Left kidney (tissue), 2 donors: ENCODE measurements around the gene DXO. TPM values are rescaled to one million over a fixed set of nuclear protein-coding genes. Genes with fewer than 3 reads are reported as not detected.
"Not testable (repeated sequence)": the region's sequence is repeated elsewhere in the genome, so short reads cannot be mapped to it uniquely, and the experiment has no call there.

Experiments used
- DNase-seq: peaks from one replicate; pipeline ENCODE4 v3.0.0-alpha.2; 2013
- polyA plus RNA-seq: library from polyadenylated mRNA; unstranded; fragments of 120-200 nt; gene quantifications from one replicate; pipeline ENCODE4 v1.2.1, GENCODE V29; 2013; ENCODE audit not compliant: insufficient read length

The DXO gene
- polyA plus RNA-seq, 1 donor = 29.4 TPM

GRCh38 chr6:31980998-31981397 lies 9.1 kb upstream of the DXO start:
- DNase-seq = not testable (repeated sequence)

- DNase-seq = not testable (repeated sequence)
These were observed 8.4 kb upstream of the DXO start for GRCh38 chr6:31980195-31980876.

GRCh38 chr6:31979238-31979898 lies 7.4 kb upstream of the DXO start:
- DNase-seq = no peak

GRCh38 chr6:31978831-31979230 lies 6.9 kb upstream of the DXO start:
- no peak for DNase-seq

GRCh38 chr6:31977816-31978431 lies 6.0 kb upstream of the DXO start:
- DNase-seq = no peak

- DNase-seq = not testable (repeated sequence)
These were observed 4.1 kb upstream of the DXO start for GRCh38 chr6:31976065-31976464.

- DNase-seq = no peak
These were observed 892 bp upstream of the DXO start for GRCh38 chr6:31972709-31973350.

- DNase-seq = no peak
These were observed 502 bp downstream of the DXO start for GRCh38 chr6:31971279-31971992.

GRCh38 chr6:31970604-31971271 lies 1.2 kb downstream of the DXO start:
- DNase-seq = no peak

GRCh38 chr6:31969712-31970603 lies 2.0 kb downstream of the DXO start:
- no peak for DNase-seq

GRCh38 chr6:31968791-31969711 lies 2.9 kb downstream of the DXO start:
- no peak for DNase-seq

GRCh38 chr6:31968326-31968725 lies 3.6 kb downstream of the DXO start:
- DNase-seq = no peak

- no peak for DNase-seq
These were observed 4.0 kb downstream of the DXO start for GRCh38 chr6:31967926-31968320.

- DNase-seq = no peak
These were observed 4.7 kb downstream of the DXO start for GRCh38 chr6:31966997-31967925.

GRCh38 chr6:31966506-31966905 lies 5.4 kb downstream of the DXO start:
- no peak for DNase-seq

- no peak for DNase-seq
These were observed 6.2 kb downstream of the DXO start for GRCh38 chr6:31965700-31966099.

GRCh38 chr6:31963921-31964320 lies 8.0 kb downstream of the DXO start:
- no peak for DNase-seq

GRCh38 chr6:31961616-31962015 lies 10.3 kb downstream of the DXO start:
- no peak for DNase-seq
